AG04449 (cell line): ENCODE results near the gene PIP4K2A.

ENCODE experiments used
- CTCF ChIA-PET: fragments of 350-600 bp; formaldehyde crosslinking; extraction: SDS; loops from one replicate; lab custom pipeline; 2021; ENCODE audit warnings: antibody characterized with exemption; lab: Yijun Ruan, JAX
- POLR2A ChIA-PET: fragments of 400-600, 350-600 bp; formaldehyde crosslinking; extraction: SDS; loops from one replicate; lab custom pipeline; 2020; ENCODE audit warnings: antibody characterized with exemption, inconsistent platforms; lab: Yijun Ruan, JAX
- DNase-seq: peaks from one replicate; pipeline ENCODE4 v3.0.0-alpha.2; 2010; ENCODE audit warnings: low read depth, low spot score
- H3K4me3 ChIP-seq: 2 replicates; pipeline ENCODE4 v1.5.1; 2011; ENCODE audit warnings: low read depth, mild to moderate bottlenecking, control low read depth, low read length
- TF ChIP-seq, protein P1 (sequence below): IDR thresholded peaks from one replicate; pipeline ENCODE4 v1.5.1; 2011; ENCODE audit warnings: mild to moderate bottlenecking, moderate library complexity, low read length, control low read depth, inconsistent platforms; ENCODE audit not compliant: insufficient read depth; ENCODE audit errors: missing control alignments

The PIP4K2A gene

DNA sequence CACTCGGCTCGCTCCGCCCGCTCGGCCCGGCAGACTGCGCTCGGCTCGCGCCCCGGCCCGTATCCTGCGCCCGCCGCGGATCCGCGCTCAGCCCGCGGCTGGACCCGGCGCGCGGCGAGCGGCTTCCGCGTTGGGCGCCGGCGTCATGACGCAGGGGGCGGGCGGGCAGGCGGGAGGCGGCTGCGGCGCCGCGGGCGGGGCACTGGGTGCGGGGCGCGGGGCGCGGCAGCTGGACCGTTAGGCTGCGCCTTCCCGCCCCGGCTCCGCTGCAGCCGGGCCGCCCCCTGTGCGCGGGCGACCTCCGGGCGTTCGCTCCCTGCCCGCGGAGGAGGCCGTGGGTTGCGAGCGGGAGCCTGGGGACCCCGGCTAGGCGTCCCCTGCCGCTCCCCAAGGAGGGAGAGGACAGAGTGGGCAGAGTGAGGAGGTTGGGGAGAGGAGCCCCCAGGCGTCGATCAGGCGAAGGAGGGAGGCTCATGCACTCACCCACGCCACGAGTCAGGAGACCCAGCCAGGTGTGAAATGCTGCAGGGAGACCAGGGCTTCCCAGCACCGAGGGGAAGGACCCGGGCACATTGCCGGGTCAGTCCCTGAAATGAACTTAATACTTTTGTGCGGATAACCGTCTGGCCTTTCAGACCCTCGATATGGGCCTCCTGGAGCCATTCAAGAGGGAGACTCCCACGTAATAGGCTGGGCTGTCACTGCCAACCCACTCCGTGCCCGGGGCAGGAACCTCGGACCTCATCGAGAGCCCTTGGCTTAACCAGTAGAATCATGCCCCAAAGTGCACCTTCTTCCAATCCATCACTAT, at the start of gene PIP4K2A:
Gene PIP4K2A (minus strand): TSS at position 100 of the 811 bp plus-strand sequence. CDS start 252 bp downstream, outside the sequence.
- H3K4me3 ChIP-seq, result peak within 1 kb of the TSS; percentile 93
- TF ChIP-seq, protein P1, sequence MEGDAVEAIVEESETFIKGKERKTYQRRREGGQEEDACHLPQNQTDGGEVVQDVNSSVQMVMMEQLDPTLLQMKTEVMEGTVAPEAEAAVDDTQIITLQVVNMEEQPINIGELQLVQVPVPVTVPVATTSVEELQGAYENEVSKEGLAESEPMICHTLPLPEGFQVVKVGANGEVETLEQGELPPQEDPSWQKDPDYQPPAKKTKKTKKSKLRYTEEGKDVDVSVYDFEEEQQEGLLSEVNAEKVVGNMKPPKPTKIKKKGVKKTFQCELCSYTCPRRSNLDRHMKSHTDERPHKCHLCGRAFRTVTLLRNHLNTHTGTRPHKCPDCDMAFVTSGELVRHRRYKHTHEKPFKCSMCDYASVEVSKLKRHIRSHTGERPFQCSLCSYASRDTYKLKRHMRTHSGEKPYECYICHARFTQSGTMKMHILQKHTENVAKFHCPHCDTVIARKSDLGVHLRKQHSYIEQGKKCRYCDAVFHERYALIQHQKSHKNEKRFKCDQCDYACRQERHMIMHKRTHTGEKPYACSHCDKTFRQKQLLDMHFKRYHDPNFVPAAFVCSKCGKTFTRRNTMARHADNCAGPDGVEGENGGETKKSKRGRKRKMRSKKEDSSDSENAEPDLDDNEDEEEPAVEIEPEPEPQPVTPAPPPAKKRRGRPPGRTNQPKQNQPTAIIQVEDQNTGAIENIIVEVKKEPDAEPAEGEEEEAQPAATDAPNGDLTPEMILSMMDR, result no peak
- DNase-seq, result no peak
- ChIA-PET POLR2A (no interaction called here), CTCF (no interaction called here)

DNA sequence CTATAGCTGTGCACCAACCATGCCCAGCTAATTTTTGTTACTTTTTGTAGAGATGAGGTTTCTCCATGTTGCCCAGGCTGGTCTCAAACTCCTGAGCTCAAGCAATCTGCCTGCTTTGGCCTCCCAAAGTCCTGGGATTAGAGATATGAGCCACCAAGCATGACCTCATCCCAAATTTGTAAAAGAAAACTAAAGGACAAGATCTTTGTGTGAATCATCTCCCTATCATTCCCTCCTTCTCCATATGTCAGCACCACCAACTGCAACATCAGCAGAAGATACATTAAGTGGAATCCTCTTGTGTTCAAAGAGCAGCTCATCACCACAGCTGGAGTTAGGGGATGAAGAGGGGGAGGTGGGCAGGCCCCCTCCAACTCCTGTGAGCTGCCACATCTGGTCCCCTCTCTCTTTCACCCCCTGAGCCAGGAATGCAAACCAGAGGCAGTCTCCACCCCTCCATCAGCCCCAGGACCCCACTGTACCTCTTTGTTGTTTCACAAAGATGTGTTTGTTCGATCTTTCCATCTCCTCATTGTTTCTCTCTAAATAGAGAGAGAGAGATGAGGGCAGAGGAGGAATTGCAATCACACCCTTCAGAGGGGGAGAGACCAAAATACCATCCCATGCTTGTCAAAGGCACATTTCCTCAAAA, 47.3 kb upstream of the PIP4K2A start:
- ChIA-PET POLR2A (no interaction called here), CTCF (no interaction called here)
- no peak overlapping the region for H3K4me3 ChIP-seq
- DNase-seq, result no peak
- TF ChIP-seq, protein P1, result no peak

DNA sequence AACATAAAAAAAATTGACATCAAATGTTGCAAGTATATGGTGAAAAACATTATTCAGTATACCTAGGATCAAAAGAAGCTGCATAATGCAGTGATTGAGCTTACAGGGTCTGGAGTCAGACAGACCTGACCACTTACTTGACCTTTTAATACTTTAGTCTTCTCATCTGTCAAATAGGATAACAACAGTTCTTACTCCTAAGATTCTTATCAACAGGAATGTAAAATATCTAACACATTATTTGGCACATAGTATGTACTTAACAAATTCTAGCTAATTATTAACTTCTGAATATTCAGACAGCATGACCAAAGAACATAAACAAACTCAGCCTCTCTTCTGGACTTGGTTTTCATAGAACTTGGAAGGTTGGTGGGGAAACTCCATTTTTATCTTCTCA, 45.6 kb upstream of the PIP4K2A start:
- no peak overlapping the region for H3K4me3 ChIP-seq
- POLR2A ChIA-PET, result no interaction called here
- TF ChIP-seq, protein P1, result no peak
- no peak for DNase-seq
- CTCF ChIA-PET, result no interaction called here

DNA sequence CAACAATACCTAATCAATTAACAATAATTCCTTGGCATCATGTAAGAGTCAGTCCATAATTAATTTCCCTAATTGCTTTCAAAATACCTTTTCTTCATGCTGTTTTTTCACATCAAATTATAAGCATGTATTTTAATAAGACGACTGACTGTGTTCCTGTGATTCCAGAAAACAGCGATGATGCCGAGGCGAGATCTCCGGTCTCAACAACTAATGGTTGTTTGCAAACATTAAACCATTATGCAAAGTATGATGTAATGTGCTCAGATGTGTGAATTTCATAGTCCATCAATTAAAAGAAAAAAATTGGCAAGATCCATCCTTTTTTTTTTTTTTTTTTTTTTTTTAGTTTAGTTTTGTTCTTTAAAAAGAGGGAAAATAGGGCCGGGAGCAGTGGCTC, 44.5 kb upstream of the PIP4K2A start:
- DNase-seq, result no peak
- POLR2A ChIA-PET, result no interaction called here

DNA sequence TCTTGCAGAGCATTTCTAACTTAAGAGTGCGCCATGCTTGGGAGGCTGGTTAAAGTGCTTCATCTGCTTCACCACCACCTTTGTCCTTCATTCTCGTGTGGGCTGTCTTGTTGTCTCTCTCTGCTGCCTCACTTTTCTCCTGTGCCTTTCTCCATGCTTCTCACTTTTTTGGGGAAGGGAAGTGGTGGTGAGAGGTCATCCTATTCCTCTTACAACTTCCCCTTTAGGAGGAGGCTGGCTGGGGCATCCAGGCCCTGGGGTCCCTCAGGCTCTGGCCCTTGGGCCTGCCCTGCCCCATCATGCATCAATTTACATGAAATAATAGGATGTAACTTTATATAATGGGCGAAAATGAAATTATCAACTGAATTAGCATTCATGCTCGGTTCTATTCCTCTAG, 39.9 kb upstream of the PIP4K2A start:
- ChIA-PET POLR2A (no interaction called here), CTCF (no interaction called here)
- TF ChIP-seq, protein P1, result no peak
- H3K4me3 ChIP-seq, result no peak overlapping the region
- DNase-seq, result no peak

More for the DNA sequence above, 44.5 kb upstream of the PIP4K2A start:
- TF ChIP-seq, protein P1, result no peak
- no peak overlapping the region for H3K4me3 ChIP-seq
- CTCF ChIA-PET, result no interaction called here

DNA sequence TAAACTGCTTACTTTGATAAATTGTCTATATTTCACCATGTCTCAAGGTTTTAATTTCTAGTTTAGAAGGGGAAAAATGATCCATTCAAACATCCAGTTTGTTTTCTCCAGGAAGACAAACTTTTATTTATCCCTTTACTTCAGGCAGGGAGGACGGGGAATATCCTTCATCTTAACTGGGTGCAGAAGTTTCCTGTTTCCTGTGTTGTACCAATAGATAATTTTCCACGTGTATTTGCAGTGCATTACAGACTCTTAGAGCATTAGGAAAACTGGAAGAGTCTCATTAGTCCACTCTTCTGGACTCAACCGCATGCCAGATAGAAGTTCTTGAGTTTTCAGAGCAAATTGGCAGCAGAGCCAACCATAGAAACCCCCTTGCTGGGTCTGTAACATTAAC, 39.4 kb upstream of the PIP4K2A start:
- ChIA-PET CTCF (no interaction called here), POLR2A (no interaction called here)
- TF ChIP-seq, protein P1, result no peak
- no peak overlapping the region for H3K4me3 ChIP-seq
- no peak for DNase-seq
